K562 (cell line): ENCODE data around the gene ARHGAP18. TPM values are rescaled to one million over a fixed set of nuclear protein-coding genes. Genes with fewer than 3 reads are reported as not detected.

Experiments
- CREBBP ChIP-seq: IDR thresholded peaks from one replicate; pipeline ENCODE4 v1.6.1; 2012; ENCODE audit warnings: low read depth, mild to moderate bottlenecking, control low read depth, inconsistent platforms, low read length
- DDX20 ChIP-seq: fragments of 450-650 bp; IDR thresholded peaks from 2 replicates; pipeline ENCODE4 v1.6.1; 2016; ENCODE audit warnings: missing genetic modification characterization, low read depth, mild to moderate bottlenecking, missing compliant biosample characterization, moderate library complexity
- GMEB1 ChIP-seq: fragments of 250-450 bp; sonication (Bioruptor Pico); IDR thresholded peaks from 2 replicates; pipeline ENCODE4 v1.4.0; 2020; ENCODE audit warnings: mild to moderate bottlenecking
- HIVEP1 ChIP-seq: fragments of 250-450 bp; sonication (Bioruptor Pico); IDR thresholded peaks from 2 replicates; pipeline ENCODE4 v1.4.0; 2020; ENCODE audit warnings: mild to moderate bottlenecking
- ILK ChIP-seq: fragments of 450-650 bp; IDR thresholded peaks from 2 replicates; pipeline ENCODE4 v1.6.1; 2016; ENCODE audit warnings: missing genetic modification characterization, low read depth, mild to moderate bottlenecking, missing compliant biosample characterization, moderate library complexity, borderline replicate concordance
- IRF9 ChIP-seq: fragments of 450-650 bp; IDR thresholded peaks from 2 replicates; pipeline ENCODE4 v1.6.1; 2016; ENCODE audit warnings: missing biosample characterization, missing genetic modification characterization
- MED1 ChIP-seq: sonication (generic); formaldehyde crosslinking; IDR thresholded peaks from 2 replicates; pipeline ENCODE4 v1.8.1; 2023; ENCODE audit warnings: missing genetic modification reagents, borderline replicate concordance
- NUFIP1 ChIP-seq: fragments of 450-650 bp; IDR thresholded peaks from 2 replicates; pipeline ENCODE4 v1.6.1; 2018; ENCODE audit not compliant: partially characterized antibody
- PRMT5 ChIP-seq: sonication (generic); formaldehyde crosslinking; IDR thresholded peaks from 2 replicates; pipeline ENCODE4 v1.5.0; 2020; ENCODE audit warnings: missing genetic modification reagents
- SMAD4 ChIP-seq: fragments of 250-450 bp; sonication (Bioruptor Pico); conservative IDR thresholded peaks from 2 replicates; pipeline ENCODE4 v1.8.0; 2021; ENCODE audit warnings: inconsistent platforms, mild to moderate bottlenecking, moderate library complexity
- TBL1XR1 ChIP-seq, 2 experiments: IDR thresholded peaks; 2 replicates each; pipeline ENCODE4 v1.6.1; 2012; ENCODE audit warnings: improper control_type of control experiment in 2 of 2, low read length in 2 of 2, mild to moderate bottlenecking in 1 of 2
- ZC3H11A ChIP-seq: IDR thresholded peaks from 2 replicates; pipeline ENCODE4 v1.6.1; 2012; ENCODE audit warnings: low read depth, low read length, improper control_type of control experiment
- polyA plus RNA-seq, 8 experiments: library from polyadenylated mRNA; depleted of rRNA in 4 of 8; stranded (reverse) in 5 of 8; unstranded in 3 of 8; fragments of >200 nt; fragmentation: Nextera tagmentation in 2 of 8; fragmentation: Illumina TruSeq in 1 of 8; extraction: Ambion mirVana in 2 of 8; extraction: Trizol in 1 of 8; gene quantifications; 2 replicates each; pipeline versions ENCODE4 v1.2.1 to v1.2.3, GENCODE V29; 2011 to 2014; ENCODE audit warnings: inconsistent platforms in 1 of 8, missing spikeins in 1 of 8
- total RNA-seq, 7 experiments: library from RNA; depleted of rRNA in 6 of 7; stranded (reverse); fragments of >200 nt in 6 of 7; fragmentation: Illumina TruSeq in 2 of 7; extraction: Trizol in 2 of 7; gene quantifications; 2 replicates each; pipeline versions ENCODE4 v1.2.1 to v1.2.3, GENCODE V29; 2011 to 2021; ENCODE audit warnings: low replicate concordance in 1 of 7
- TF ChIP-seq, protein P1 (sequence below), 2 experiments: fragments of 450-650 bp; IDR thresholded peaks; 2 replicates each; pipeline ENCODE4 v1.6.1; 2016; ENCODE audit warnings: mild to moderate bottlenecking in 2 of 2, borderline replicate concordance in 1 of 2, low read depth in 1 of 2, moderate library complexity in 1 of 2
- TF ChIP-seq, protein P2 (sequence below), 2 experiments: fragments of 200-800 bp in 1 of 2; sonication (Bioruptor generic) in 1 of 2; sonication (generic) in 1 of 2; formaldehyde crosslinking in 1 of 2; IDR thresholded peaks in 1 of 2; conservative IDR thresholded peaks in 1 of 2; 2 replicates each; pipeline versions ENCODE4 v1.5.0 to v1.6.1; 2016 to 2020; ENCODE audit warnings: missing compliant biosample characterization in 1 of 2, missing genetic modification characterization in 1 of 2, missing genetic modification reagents in 1 of 2

Gene ARHGAP18
- total and polyA plus RNA-seq, 9 of the 15 experiments (the other 6 are each of a cell fraction or from before 2014, with no cell fraction given), result 13.3 to 29.7 (median 21.1) TPM

- TF ChIP-seq, protein P1, sequence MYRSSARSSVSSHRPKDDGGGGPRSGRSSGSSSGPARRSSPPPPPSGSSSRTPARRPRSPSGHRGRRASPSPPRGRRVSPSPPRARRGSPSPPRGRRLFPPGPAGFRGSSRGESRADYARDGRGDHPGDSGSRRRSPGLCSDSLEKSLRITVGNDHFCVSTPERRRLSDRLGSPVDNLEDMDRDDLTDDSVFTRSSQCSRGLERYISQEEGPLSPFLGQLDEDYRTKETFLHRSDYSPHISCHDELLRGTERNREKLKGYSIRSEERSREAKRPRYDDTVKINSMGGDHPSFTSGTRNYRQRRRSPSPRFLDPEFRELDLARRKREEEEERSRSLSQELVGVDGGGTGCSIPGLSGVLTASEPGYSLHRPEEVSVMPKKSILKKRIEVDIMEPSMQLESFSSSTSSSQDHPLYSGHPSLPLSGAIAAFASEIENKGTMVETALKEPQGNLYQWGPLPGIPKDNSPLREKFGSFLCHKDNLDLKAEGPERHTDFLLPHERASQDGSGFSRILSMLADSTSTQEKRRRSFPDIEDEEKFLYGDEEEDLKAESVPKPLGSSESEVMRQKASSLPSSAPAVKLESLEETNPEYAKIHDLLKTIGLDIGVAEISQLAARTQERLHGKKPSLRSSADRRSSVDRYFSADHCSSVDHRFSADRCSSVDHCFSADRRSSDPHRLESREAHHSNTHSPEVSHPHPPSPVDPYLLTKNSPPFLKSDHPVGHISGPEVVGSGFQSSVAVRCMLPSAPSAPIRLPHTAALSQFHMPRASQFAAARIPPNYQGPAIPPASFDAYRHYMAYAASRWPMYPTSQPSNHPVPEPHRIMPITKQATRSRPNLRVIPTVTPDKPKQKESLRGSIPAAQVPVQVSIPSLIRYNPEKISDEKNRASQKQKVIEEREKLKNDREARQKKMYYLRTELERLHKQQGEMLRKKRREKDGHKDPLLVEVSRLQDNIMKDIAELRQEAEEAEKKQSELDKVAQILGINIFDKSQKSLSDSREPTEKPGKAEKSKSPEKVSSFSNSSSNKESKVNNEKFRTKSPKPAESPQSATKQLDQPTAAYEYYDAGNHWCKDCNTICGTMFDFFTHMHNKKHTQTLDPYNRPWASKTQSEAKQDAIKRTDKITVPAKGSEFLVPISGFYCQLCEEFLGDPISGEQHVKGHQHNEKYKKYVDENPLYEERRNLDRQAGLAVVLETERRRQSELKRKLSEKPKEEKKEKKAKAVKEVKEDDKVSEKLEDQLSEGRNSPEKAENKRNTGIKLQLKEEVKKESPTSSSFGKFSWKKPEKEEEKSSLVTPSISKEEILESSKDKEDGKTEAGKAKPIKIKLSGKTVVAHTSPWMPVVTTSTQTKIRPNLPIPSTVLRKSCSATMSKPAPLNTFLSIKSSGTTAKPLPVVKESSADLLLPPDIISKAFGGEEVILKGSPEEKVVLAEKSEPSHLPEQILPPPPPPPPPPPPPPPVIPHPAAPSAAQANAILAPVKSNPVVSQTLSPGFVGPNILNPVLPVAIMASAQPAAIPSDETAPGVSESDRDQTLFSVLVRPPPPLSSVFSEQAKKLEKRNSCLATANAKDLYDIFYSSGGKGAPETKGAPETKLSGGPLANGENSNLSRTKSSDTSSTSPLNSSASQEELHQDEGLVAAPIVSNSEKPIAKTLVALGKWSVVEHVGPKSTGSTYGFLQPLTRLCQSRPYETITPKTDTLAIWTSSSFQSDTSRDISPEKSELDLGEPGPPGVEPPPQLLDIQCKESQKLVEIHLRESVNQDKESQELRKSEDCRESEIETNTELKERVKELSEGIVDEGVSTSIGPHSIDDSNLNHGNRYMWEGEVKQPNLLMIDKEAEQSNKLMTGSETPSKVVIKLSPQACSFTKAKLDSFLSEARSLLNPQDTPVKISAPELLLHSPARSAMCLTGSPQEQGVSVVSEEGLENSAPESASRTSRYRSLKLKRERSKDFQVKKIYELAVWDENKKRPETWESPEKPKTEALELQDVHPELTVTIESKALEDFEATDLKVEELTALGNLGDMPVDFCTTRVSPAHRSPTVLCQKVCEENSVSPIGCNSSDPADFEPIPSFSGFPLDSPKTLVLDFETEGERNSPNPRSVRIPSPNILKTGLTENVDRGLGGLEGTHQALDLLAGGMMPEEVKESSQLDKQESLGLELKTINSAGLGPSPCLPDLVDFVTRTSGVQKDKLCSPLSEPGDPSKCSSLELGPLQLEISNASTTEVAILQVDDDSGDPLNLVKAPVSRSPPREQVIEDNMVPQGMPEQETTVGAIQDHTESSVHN (IDR thresholded peaks at IDR 0.05; ENCODE audit: borderline replicate concordance in 1 of 2, low read depth in 1 of 2), result peak; percentile 45 to 96; a peak in 3 of 4 replicates
- no peak for TF ChIP-seq PRMT5 (CRISPR knock-in tag)
- TF ChIP-seq GMEB1 (CRISPR knock-in tag), result peak; percentile 23; the same call in 1 of the 2 replicates
- no peak for TF ChIP-seq NUFIP1
- peak; percentile 88 for TF ChIP-seq SMAD4 (CRISPR knock-in tag)
- no peak; the same call in 1 of the 2 replicates for TF ChIP-seq DDX20 (tag)
- peak in 1 of 2 experiments; percentile 55; a peak in 1 of 4 replicates for TF ChIP-seq TBL1XR1 (IDR thresholded peaks at IDR 0.05; ENCODE audit: low read length in 2 of 2)
- TF ChIP-seq CREBBP, result no peak
- no peak for TF ChIP-seq ZC3H11A
- 0 out of 2 replicates have a peak, but pooled peaks have one; percentile 55 for TF ChIP-seq HIVEP1
- peak; percentile 83 for TF ChIP-seq IRF9
- no peak for TF ChIP-seq ILK (tag)
- TF ChIP-seq, protein P2, sequence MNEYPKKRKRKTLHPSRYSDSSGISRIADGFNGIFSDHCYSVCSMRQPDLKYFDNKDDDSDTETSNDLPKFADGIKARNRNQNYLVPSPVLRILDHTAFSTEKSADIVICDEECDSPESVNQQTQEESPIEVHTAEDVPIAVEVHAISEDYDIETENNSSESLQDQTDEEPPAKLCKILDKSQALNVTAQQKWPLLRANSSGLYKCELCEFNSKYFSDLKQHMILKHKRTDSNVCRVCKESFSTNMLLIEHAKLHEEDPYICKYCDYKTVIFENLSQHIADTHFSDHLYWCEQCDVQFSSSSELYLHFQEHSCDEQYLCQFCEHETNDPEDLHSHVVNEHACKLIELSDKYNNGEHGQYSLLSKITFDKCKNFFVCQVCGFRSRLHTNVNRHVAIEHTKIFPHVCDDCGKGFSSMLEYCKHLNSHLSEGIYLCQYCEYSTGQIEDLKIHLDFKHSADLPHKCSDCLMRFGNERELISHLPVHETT (CRISPR knock-in tag; conservative IDR thresholded peaks at IDR 0.05 in 1 of 2, IDR thresholded peaks at IDR 0.05 in 1 of 2), result no peak
- TF ChIP-seq MED1 (CRISPR knock-in tag), result no peak
These were observed 38.4 kb upstream of the ARHGAP18 start (continued) for GRCh38 chr6:129748212-129748900.
